Thyroid gland (tissue), 4 donors: ENCODE data around the gene CELF5.

Experiments
- CTCF ChIP-seq, 6 experiments: fragments of 200-600 bp in 3 of 6; fragments of 450-650 bp in 3 of 6; sonication (generic) in 3 of 6; IDR thresholded peaks; one replicate each; pipeline ENCODE4 v1.5.1; 2016 to 2019; ENCODE audit warnings: antibody characterized with exemption in 6 of 6, mild to moderate bottlenecking in 2 of 6, inconsistent platforms in 1 of 6, moderate library complexity in 1 of 6
- POLR2A ChIP-seq, 2 donors: fragments of 450-650 bp; IDR thresholded peaks; one replicate each; pipeline ENCODE4 v1.6.1; 2017; ENCODE audit warnings: antibody characterized with exemption in 2 of 2, mild to moderate bottlenecking in 2 of 2, moderate library complexity in 1 of 2

GRCh38 chr19:3310280-3310679, 85.8 kb downstream of the CELF5 start:
- TF ChIP-seq CTCF (IDR thresholded peaks at IDR 0.05): no peak
- no peak for TF ChIP-seq POLR2A (IDR thresholded peaks at IDR 0.05)
